ENCODE measurements around the gene PPM1E. TPM values are rescaled to one million over a fixed set of nuclear protein-coding genes. Genes with fewer than 3 reads are reported as not detected.

Gene PPM1E
- total RNA-seq, 1 donor from 2014 or later: 0.26 TPM

DNA sequence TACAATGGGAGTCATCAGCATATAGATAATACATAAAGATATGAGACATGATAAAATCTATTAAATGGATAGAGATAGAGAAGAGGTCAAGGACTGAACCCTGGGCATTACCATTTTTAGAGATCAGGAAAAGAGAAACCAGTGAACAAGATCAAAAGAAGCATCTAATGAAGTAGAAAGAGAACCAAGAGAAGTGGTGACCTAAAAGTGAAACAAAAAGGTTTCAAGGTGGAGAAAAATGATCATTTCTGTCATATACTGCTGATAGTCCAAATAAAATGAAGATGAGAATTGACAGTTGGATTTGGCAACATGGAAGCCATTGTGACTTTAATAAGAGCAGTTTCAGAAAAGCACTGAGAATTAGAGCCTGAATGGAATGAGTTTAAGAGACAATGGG lies 165.1 kb downstream of the PPM1E start:
- Mint-ChIP-seq H3K27ac (ENCODE audit: unreplicated experiment) (no peak overlapping the region), H3K9me3 (ENCODE audit: unreplicated experiment) (no peaks in the 10 kb centered on the region), H3K4me1 (ENCODE audit: unreplicated experiment) (no peaks in the 10 kb centered on the region), H3K27me3 (ENCODE audit: unreplicated experiment) (no peaks in the 10 kb centered on the region), H3K4me3 (ENCODE audit: unreplicated experiment) (no peak overlapping the region), H3K36me3 (ENCODE audit: low read depth, unreplicated experiment) (no peaks in the 10 kb centered on the region)
- DNase-seq (ENCODE audit: low spot score): no peak
- TF ChIP-seq, protein P1, sequence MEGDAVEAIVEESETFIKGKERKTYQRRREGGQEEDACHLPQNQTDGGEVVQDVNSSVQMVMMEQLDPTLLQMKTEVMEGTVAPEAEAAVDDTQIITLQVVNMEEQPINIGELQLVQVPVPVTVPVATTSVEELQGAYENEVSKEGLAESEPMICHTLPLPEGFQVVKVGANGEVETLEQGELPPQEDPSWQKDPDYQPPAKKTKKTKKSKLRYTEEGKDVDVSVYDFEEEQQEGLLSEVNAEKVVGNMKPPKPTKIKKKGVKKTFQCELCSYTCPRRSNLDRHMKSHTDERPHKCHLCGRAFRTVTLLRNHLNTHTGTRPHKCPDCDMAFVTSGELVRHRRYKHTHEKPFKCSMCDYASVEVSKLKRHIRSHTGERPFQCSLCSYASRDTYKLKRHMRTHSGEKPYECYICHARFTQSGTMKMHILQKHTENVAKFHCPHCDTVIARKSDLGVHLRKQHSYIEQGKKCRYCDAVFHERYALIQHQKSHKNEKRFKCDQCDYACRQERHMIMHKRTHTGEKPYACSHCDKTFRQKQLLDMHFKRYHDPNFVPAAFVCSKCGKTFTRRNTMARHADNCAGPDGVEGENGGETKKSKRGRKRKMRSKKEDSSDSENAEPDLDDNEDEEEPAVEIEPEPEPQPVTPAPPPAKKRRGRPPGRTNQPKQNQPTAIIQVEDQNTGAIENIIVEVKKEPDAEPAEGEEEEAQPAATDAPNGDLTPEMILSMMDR (IDR thresholded peaks at IDR 0.05; ENCODE audit: unreplicated experiment): no peak

DNA sequence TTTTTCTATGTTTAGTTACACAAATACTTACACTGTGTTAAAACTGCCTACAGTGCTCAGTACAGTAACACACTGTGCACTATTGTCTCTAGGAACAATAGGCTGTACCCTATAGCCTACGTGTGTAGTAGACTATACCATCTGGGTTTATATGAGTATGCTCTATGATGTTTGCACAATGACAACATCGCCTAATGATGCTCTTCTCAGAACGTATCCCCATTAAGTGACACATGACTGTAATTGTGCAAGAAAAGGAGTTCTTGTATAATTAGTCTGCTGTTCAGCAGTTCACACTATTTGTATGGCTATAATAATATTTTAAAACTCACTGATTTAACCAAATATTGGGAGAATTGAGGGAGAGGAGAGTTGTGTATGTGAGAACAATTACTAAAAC lies 177.3 kb downstream of the PPM1E start:
- Mint-ChIP-seq H3K27ac (ENCODE audit: unreplicated experiment) (no peak overlapping the region), H3K9me3 (ENCODE audit: unreplicated experiment) (no peaks in the 10 kb centered on the region), H3K4me1 (ENCODE audit: unreplicated experiment) (no peaks in the 10 kb centered on the region), H3K36me3 (ENCODE audit: low read depth, unreplicated experiment) (no peaks in the 10 kb centered on the region), H3K4me3 (ENCODE audit: unreplicated experiment) (no peak overlapping the region), H3K27me3 (ENCODE audit: unreplicated experiment) (no peaks in the 10 kb centered on the region)
- TF ChIP-seq, protein P1 (IDR thresholded peaks at IDR 0.05; ENCODE audit: unreplicated experiment): no peak
- no peak for DNase-seq (ENCODE audit: low spot score)

DNA sequence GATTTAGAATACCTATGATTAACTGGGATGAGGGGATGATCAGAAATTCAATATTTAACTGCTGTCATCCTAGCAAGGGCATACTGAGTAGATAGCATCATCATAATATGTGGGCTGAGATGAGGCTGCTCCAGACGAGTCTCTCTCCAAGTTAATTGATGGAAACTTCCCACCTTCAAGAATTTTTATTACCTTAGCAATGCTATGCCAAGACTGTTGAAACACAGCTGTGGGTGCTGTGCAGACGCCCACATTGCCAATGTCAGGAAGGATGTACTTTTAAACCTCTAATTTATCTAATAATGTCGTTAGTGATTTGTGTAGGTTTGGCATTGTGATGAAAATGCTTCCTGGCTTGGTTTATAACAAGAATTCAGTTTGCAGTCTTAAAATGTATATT lies 180.6 kb downstream of the PPM1E start:
- no peak overlapping the region for H3K4me3 Mint-ChIP-seq (ENCODE audit: unreplicated experiment)
- no peak overlapping the region for H3K27ac Mint-ChIP-seq (ENCODE audit: unreplicated experiment)
- no peaks in the 10 kb centered on the region for H3K9me3 Mint-ChIP-seq (ENCODE audit: unreplicated experiment)
- no peaks in the 10 kb centered on the region for H3K27me3 Mint-ChIP-seq (ENCODE audit: unreplicated experiment)
- DNase-seq (ENCODE audit: low spot score): no peak
- H3K4me1 Mint-ChIP-seq (ENCODE audit: unreplicated experiment): no peaks in the 10 kb centered on the region
- H3K36me3 Mint-ChIP-seq (ENCODE audit: low read depth, unreplicated experiment): no peaks in the 10 kb centered on the region
- TF ChIP-seq, protein P1 (IDR thresholded peaks at IDR 0.05; ENCODE audit: unreplicated experiment): no peak

DNA sequence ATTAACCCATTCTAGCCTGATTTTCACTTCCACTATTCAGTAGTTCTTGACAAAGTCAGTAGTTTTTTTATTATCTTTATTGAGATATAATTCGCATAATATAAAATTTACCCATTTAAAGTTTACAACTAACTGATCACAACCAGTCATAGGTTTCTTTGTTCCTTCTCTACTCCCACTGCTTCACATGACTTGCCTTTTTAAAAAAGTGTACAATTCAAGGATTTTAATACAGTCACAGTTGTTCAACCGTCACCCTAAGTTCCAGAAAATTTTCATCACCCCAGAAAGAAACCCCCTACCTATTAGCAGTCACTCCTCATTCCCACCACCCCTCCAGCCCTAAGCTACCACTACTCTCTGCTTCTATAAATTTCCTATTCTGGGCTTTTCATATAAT lies 188.5 kb downstream of the PPM1E start:
- H3K4me1 Mint-ChIP-seq (ENCODE audit: unreplicated experiment): no peaks in the 10 kb centered on the region
- no peaks in the 10 kb centered on the region for H3K9me3 Mint-ChIP-seq (ENCODE audit: unreplicated experiment)
- H3K36me3 Mint-ChIP-seq (ENCODE audit: low read depth, unreplicated experiment): no peaks in the 10 kb centered on the region
- no peak overlapping the region for H3K27ac Mint-ChIP-seq (ENCODE audit: unreplicated experiment)
- TF ChIP-seq, protein P1 (IDR thresholded peaks at IDR 0.05; ENCODE audit: unreplicated experiment): no peak
- no peak for DNase-seq (ENCODE audit: low spot score)
- no peaks in the 10 kb centered on the region for H3K27me3 Mint-ChIP-seq (ENCODE audit: unreplicated experiment)
- H3K4me3 Mint-ChIP-seq (ENCODE audit: unreplicated experiment): no peak overlapping the region

DNA sequence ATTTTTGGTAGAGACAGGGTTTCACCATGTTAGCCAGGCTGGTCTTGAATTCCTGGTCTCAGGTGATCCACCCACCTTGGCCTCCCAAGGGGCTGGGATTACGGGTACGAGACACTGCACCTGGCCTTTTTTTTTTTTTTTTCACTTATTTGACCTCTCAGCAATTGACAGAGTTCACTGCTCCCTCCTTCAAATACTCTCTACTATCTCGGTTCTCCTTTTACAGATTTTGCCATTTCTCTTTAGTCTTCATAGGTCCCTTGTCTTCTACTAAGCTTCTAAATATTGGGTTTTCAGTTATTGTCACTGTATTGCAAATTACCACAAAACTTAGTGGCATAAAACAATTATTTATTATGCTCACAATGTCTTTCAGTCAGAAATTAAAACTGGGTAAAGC lies 191.8 kb downstream of the PPM1E start:
- no peak for DNase-seq (ENCODE audit: low spot score)
- no peaks in the 10 kb centered on the region for H3K4me1 Mint-ChIP-seq (ENCODE audit: unreplicated experiment)
- H3K4me3 Mint-ChIP-seq (ENCODE audit: unreplicated experiment): no peak overlapping the region
- H3K27ac Mint-ChIP-seq (ENCODE audit: unreplicated experiment): no peak overlapping the region
- H3K36me3 Mint-ChIP-seq (ENCODE audit: low read depth, unreplicated experiment): no peaks in the 10 kb centered on the region
- no peaks in the 10 kb centered on the region for H3K27me3 Mint-ChIP-seq (ENCODE audit: unreplicated experiment)
- TF ChIP-seq, protein P1 (IDR thresholded peaks at IDR 0.05; ENCODE audit: unreplicated experiment): no peak
- H3K9me3 Mint-ChIP-seq (ENCODE audit: unreplicated experiment): peaks cover 4% of the 10 kb centered on the region
